ENCODE data around the gene PCDHGB3. TPM values are rescaled to one million over a fixed set of nuclear protein-coding genes. Genes with fewer than 3 reads are reported as not detected.

Gene PCDHGB3
- total RNA-seq, 4 donors from 2014 or later = 5.1 to 9.2 (median 5.8) TPM

DNA sequence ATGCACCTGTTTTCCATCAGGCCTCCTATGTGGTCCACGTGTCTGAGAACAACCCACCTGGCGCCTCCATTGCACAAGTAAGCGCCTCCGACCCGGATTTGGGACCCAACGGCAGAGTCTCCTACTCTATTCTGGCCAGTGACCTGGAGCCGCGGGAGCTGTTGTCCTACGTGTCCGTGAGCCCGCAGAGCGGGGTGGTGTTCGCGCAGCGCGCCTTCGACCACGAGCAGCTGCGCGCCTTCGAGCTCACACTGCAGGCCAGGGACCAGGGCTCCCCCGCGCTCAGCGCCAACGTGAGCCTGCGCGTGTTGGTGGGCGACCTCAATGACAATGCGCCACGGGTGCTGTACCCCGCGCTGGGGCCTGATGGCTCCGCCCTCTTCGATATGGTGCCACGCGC, 18.5 kb upstream of the PCDHGB3 start:
- DNase-seq = no peak
- Histone ChIP-seq H3K27me3 (no peaks in the 10 kb centered on the region), H3K9me3 (no peaks in the 10 kb centered on the region), H3K27ac (no peak overlapping the region), H3K4me3 (replicated peaks in 1 of 3) (no peak overlapping the region), H3K36me3 (no peaks in the 10 kb centered on the region), H3K4me1 (no peaks in the 10 kb centered on the region)
- intact Hi-C loops (cut with DNase I) = no loop called here
- WGBS, 2 donors = 16 to 54% methylated on average over 3 to 5 of the region's 36 CpGs
- TF ChIP-seq, protein P1, sequence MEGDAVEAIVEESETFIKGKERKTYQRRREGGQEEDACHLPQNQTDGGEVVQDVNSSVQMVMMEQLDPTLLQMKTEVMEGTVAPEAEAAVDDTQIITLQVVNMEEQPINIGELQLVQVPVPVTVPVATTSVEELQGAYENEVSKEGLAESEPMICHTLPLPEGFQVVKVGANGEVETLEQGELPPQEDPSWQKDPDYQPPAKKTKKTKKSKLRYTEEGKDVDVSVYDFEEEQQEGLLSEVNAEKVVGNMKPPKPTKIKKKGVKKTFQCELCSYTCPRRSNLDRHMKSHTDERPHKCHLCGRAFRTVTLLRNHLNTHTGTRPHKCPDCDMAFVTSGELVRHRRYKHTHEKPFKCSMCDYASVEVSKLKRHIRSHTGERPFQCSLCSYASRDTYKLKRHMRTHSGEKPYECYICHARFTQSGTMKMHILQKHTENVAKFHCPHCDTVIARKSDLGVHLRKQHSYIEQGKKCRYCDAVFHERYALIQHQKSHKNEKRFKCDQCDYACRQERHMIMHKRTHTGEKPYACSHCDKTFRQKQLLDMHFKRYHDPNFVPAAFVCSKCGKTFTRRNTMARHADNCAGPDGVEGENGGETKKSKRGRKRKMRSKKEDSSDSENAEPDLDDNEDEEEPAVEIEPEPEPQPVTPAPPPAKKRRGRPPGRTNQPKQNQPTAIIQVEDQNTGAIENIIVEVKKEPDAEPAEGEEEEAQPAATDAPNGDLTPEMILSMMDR (IDR thresholded peaks at IDR 0.05) = no peak
- TF ChIP-seq POLR2A (IDR thresholded peaks at IDR 0.05) = no peak

GRCh38 chr5:141354900-141355469, 15.1 kb upstream of the PCDHGB3 start, which contains the start of gene PCDHGA4:
PCDHGA4 (plus strand) TSS chr5:141355021; CDS start chr5:141355108, 87 bp downstream.
- no peak for DNase-seq

DNA sequence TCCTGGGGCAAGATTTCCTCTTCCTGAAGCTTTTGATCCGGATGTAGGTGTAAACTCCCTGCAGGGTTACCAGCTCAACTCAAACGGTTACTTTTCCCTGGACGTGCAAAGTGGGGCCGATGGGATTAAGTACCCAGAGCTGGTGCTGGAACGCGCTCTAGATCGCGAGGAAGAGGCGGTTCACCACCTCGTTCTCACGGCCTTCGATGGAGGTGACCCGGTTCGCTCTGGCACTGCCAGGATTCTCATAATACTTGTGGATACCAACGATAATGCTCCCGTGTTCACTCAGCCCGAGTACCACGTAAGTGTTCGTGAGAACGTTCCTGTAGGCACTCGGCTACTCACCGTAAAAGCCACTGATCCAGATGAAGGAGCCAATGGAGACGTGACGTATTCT, 14.4 kb upstream of the PCDHGB3 start:
- intact Hi-C loops (cut with DNase I) = no loop called here
- Histone ChIP-seq H3K4me1 (no peaks in the 10 kb centered on the region), H3K36me3 (no peaks in the 10 kb centered on the region), H3K4me3 (replicated peaks in 1 of 3) (no peak overlapping the region), H3K27me3 (no peaks in the 10 kb centered on the region), H3K9me3 (peaks cover 4% of the 10 kb centered on the region), H3K27ac (no peak overlapping the region)
- no peak for DNase-seq
- TF ChIP-seq, protein P1 (IDR thresholded peaks at IDR 0.05) = no peak
- TF ChIP-seq POLR2A (IDR thresholded peaks at IDR 0.05) = no peak
- 48 to 62% methylated on average over 24 of the region's 24 CpGs for WGBS, 2 donors

More at GRCh38 chr5:141354900-141355469, 15.1 kb upstream of the PCDHGB3 start, which contains the start of gene PCDHGA4:
- Histone ChIP-seq H3K36me3 (no peaks in the 10 kb centered on the region), H3K27me3 (no peaks in the 10 kb centered on the region), H3K9me3 (peaks cover 4% of the 10 kb centered on the region), H3K4me1 (no peaks in the 10 kb centered on the region), H3K27ac (no peak within 1 kb of the TSS), H3K4me3 (replicated peaks in 1 of 3) (peak within 1 kb of the TSS in 2 of 3 donors; percentile 8 to 13)
- intact Hi-C loops (cut with DNase I) = no loop called here
- TF ChIP-seq POLR2A (IDR thresholded peaks at IDR 0.05) = no peak
- TF ChIP-seq, protein P1 (IDR thresholded peaks at IDR 0.05) = peak in 5 of 6 experiments; percentile 9 to 30 (median 18)
- WGBS, 2 donors = 14 to 17% methylated on average over 21 to 29 of the region's 29 CpGs

- Histone ChIP-seq H3K36me3 (no peaks in the 10 kb centered on the region), H3K4me1 (no peaks in the 10 kb centered on the region), H3K27ac (no peak overlapping the region), H3K27me3 (no peaks in the 10 kb centered on the region), H3K9me3 (peaks cover 4% of the 10 kb centered on the region), H3K4me3 (replicated peaks in 1 of 3) (no peak overlapping the region)
- no peak for TF ChIP-seq POLR2A (IDR thresholded peaks at IDR 0.05)
- TF ChIP-seq, protein P1 (IDR thresholded peaks at IDR 0.05) = no peak
- intact Hi-C loops (cut with DNase I) = no loop called here
- DNase-seq = no peak
- WGBS, 2 donors = 75 to 76% methylated on average over 5 of the region's 5 CpGs
These were observed 13.9 kb upstream of the PCDHGB3 start for GRCh38 chr5:141356133-141356532.

DNA sequence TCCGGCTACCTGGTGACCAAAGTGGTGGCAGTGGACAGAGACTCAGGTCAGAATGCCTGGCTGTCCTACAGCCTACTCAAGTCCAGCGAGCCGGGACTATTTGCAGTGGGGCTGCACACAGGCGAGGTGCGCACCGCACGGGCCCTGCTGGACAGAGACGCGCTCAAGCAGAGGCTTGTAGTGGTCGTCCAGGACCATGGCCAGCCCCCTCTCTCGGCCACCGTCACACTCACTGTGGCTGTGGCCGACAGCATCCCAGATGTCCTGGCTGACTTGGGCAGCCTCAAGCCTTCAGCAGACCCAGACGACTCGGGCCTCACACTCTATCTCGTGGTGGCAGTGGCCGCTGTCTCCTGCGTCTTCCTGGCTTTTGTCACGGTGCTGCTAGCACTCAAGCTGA, 13.1 kb upstream of the PCDHGB3 start:
- Histone ChIP-seq H3K27ac (no peak overlapping the region), H3K36me3 (no peaks in the 10 kb centered on the region), H3K9me3 (peaks cover 4% of the 10 kb centered on the region), H3K27me3 (no peaks in the 10 kb centered on the region), H3K4me1 (no peaks in the 10 kb centered on the region), H3K4me3 (replicated peaks in 1 of 3) (no peak overlapping the region)
- TF ChIP-seq, protein P1 (IDR thresholded peaks at IDR 0.05) = no peak
- no peak for TF ChIP-seq POLR2A (IDR thresholded peaks at IDR 0.05)
- intact Hi-C loops (cut with DNase I) = no loop called here
- WGBS, 2 donors = 40 to 61% methylated on average over 2 to 15 of the region's 19 CpGs
- no peak for DNase-seq

All from thyroid gland (tissue), 4 donors.